NCI-H2107 treated with DMSO at 0.1 percent for 48 hours (cell line): Measurements from ENCODE around the gene ID3.

Experiments
- DNase-seq: peaks from one replicate; lab custom pipeline; 2025; ENCODE audit not compliant: unreplicated experiment; lab: John Stamatoyannopoulos, UW

ID3 gene

GRCh38 chr1:23559136-23559984, at the start of gene ID3:
TSS of gene ID3 (minus strand) at chr1:23559501. CDS start at chr1:23559426, 75 bp downstream.
- DNase-seq = peak; percentile 88

GRCh38 chr1:23607944-23608343, 48.6 kb upstream of the ID3 start:
- DNase-seq = no peak

GRCh38 chr1:23601968-23602876, 42.9 kb upstream of the ID3 start:
- DNase-seq = no peak

- no peak for DNase-seq
Measured at GRCh38 chr1:23601135-23601967, 42.0 kb upstream of the ID3 start.

- no peak for DNase-seq
Measured at GRCh38 chr1:23600283-23600682, 41.0 kb upstream of the ID3 start.

GRCh38 chr1:23599125-23599524, 39.8 kb upstream of the ID3 start:
- no peak for DNase-seq

- peak; percentile 68 for DNase-seq
Measured at GRCh38 chr1:23598424-23598823, 39.1 kb upstream of the ID3 start.

- DNase-seq = peak; percentile 18
Measured at GRCh38 chr1:23597635-23598388, 38.5 kb upstream of the ID3 start.

- DNase-seq = no peak
Measured at GRCh38 chr1:23596382-23597358, 37.4 kb upstream of the ID3 start.

- no peak for DNase-seq
Measured at GRCh38 chr1:23594927-23595353, 35.6 kb upstream of the ID3 start.

GRCh38 chr1:23594149-23594907, 35.0 kb upstream of the ID3 start:
- DNase-seq = no peak

- peak; percentile 68 for DNase-seq
Measured at GRCh38 chr1:23593556-23594148, 34.4 kb upstream of the ID3 start.

GRCh38 chr1:23593042-23593521, 33.8 kb upstream of the ID3 start:
- DNase-seq = no peak

GRCh38 chr1:23592209-23592892, 33.0 kb upstream of the ID3 start:
- no peak for DNase-seq

- DNase-seq = no peak
Measured at GRCh38 chr1:23591460-23592208, 32.3 kb upstream of the ID3 start.

- DNase-seq = no peak
Measured at GRCh38 chr1:23590058-23590783, 30.9 kb upstream of the ID3 start.
